H1 (cell line): ENCODE data around the gene TEX26. TPM values are rescaled to one million over a fixed set of nuclear protein-coding genes. Genes with fewer than 3 reads are reported as not detected.

Experiments
- CTCF ChIA-PET: fragments of 300-600 bp; sonication (Branson Sonifier 250); formaldehyde crosslinking; loops from one replicate; lab custom pipeline; 2021; ENCODE audit not compliant: partially characterized antibody; lab: Charles Lee
- POLR2A ChIA-PET: fragments of 300-600 bp; sonication (Branson Sonifier 250); formaldehyde crosslinking; loops from one replicate; lab custom pipeline; 2021; ENCODE audit warnings: inconsistent platforms; ENCODE audit not compliant: partially characterized antibody; lab: Charles Lee
- DNase-seq, 2 experiments: peaks; one replicate each; pipeline versions ENCODE4 v3.0.0 to v3.0.0-alpha.2; 2010 to 2022; ENCODE audit warnings: low spot score in 2 of 2, low read depth in 1 of 2, mixed read lengths in 1 of 2
- FAIRE-seq: peaks from 2 replicates; lab custom pipeline; 2011; peaks lifted over from hg19 to GRCh38; lab: Jason Lieb, UNC
- H2AFZ ChIP-seq: 2 replicates; pipeline ENCODE4 v1.8.1; 2012; ENCODE audit warnings: low read length, inconsistent platforms
- H2AK5ac ChIP-seq: 2 replicates; pipeline ENCODE4 v1.6.1; 2013; ENCODE audit warnings: low read depth, low read length
- H2BK120ac ChIP-seq: replicated peaks from 2 replicates; pipeline ENCODE3; 2013; ENCODE audit warnings: low read depth, low read length, inconsistent platforms
- H2BK12ac ChIP-seq: 2 replicates; pipeline ENCODE4 v1.6.1; 2013; ENCODE audit warnings: low read depth, low read length
- H2BK15ac ChIP-seq: 2 replicates; pipeline ENCODE4 v1.6.1; 2013; ENCODE audit warnings: low read length
- H2BK20ac ChIP-seq: 2 replicates; pipeline ENCODE4 v1.6.1; 2013; ENCODE audit warnings: low read length
- H2BK5ac ChIP-seq: 2 replicates; pipeline ENCODE4 v1.6.1; 2013; ENCODE audit warnings: low read depth, low read length
- H3K14ac ChIP-seq: 2 replicates; pipeline ENCODE4 v1.6.1; 2013; ENCODE audit warnings: inconsistent platforms; ENCODE audit not compliant: insufficient read length
- H3K18ac ChIP-seq: 2 replicates; pipeline ENCODE4 v1.6.1; 2013; ENCODE audit warnings: low read length; ENCODE audit errors: extremely low read depth
- H3K23ac ChIP-seq: 2 replicates; pipeline ENCODE4 v1.6.1; 2013; ENCODE audit warnings: inconsistent platforms; ENCODE audit not compliant: insufficient read length
- H3K23me2 ChIP-seq: 2 replicates; pipeline ENCODE4 v1.6.1; 2013; ENCODE audit warnings: low read depth, low read length
- H3K27ac ChIP-seq: 2 replicates; pipeline ENCODE4 v1.6.1; 2011; ENCODE audit warnings: low read depth, low read length, inconsistent platforms
- H3K27me3 ChIP-seq, 4 experiments: replicated peaks in 1 of 4; 1 replicate in 1 of 4; 2 replicates in 3 of 4; pipeline versions ENCODE4 v1.6.1 to v1.8.1; 2011 to 2013; ENCODE audit warnings: low read length in 3 of 4, mild to moderate bottlenecking in 3 of 4, inconsistent platforms in 2 of 4, mixed read lengths in 2 of 4, moderate library complexity in 1 of 4; ENCODE audit not compliant: control insufficient read depth in 3 of 4, insufficient read depth in 3 of 4; ENCODE audit errors: extremely low read depth in 1 of 4
- H3K36me3 ChIP-seq, 4 experiments: 2 replicates each; pipeline versions ENCODE4 v1.6.1 to v1.8.1; 2011 to 2013; ENCODE audit warnings: mild to moderate bottlenecking in 4 of 4, low read length in 3 of 4, moderate library complexity in 2 of 4, control low read depth in 1 of 4, inconsistent platforms in 1 of 4; ENCODE audit not compliant: insufficient read depth in 4 of 4, control insufficient read depth in 2 of 4
- H3K4ac ChIP-seq: replicated peaks from 2 replicates; pipeline ENCODE3; 2013; ENCODE audit warnings: low read length, low read depth, mixed read lengths, inconsistent platforms; ENCODE audit not compliant: insufficient read length
- H3K4me1 ChIP-seq, 4 experiments: replicated peaks in 1 of 4; 1 replicate in 1 of 4; 2 replicates in 3 of 4; pipeline versions ENCODE4 v1.6.1 to v1.8.1; 2011 to 2013; ENCODE audit warnings: low read length in 3 of 4, inconsistent platforms in 2 of 4, mixed read lengths in 1 of 4; ENCODE audit not compliant: insufficient read depth in 4 of 4, control insufficient read depth in 3 of 4
- H3K4me2 ChIP-seq, 2 experiments: 2 replicates each; pipeline versions ENCODE4 v1.6.1 to v1.8.1; 2011 to 2013; ENCODE audit warnings: low read depth in 2 of 2, low read length in 2 of 2, control low read depth in 1 of 2, inconsistent platforms in 1 of 2, mild to moderate bottlenecking in 1 of 2; ENCODE audit not compliant: insufficient read depth in 1 of 2
- H3K4me3 ChIP-seq, 4 experiments: fragments of 200-600, 300-600 bp in 1 of 4; sonication (generic), shearing (Covaris generic), sonication (Bioruptor Twin) in 1 of 4; 2 replicates each; pipeline versions ENCODE4 v1.5.1 to v1.8.1; 2011 to 2016; ENCODE audit warnings: low read length in 4 of 4, low read depth in 3 of 4, control low read depth in 2 of 4, inconsistent platforms in 2 of 4, mild to moderate bottlenecking in 2 of 4, mixed read lengths in 1 of 4, moderate library complexity in 1 of 4; ENCODE audit not compliant: insufficient read depth in 2 of 4; ENCODE audit errors: extremely low read depth in 1 of 4
- H3K56ac ChIP-seq: replicated peaks from 2 replicates; pipeline ENCODE3; 2013; ENCODE audit warnings: low read depth, mild to moderate bottlenecking, mixed read lengths, low read length, inconsistent platforms; ENCODE audit not compliant: insufficient read length
- H3K79me1 ChIP-seq: 2 replicates; pipeline ENCODE4 v1.6.1; 2013; ENCODE audit warnings: low read depth, low read length, control low read depth
- H3K79me2 ChIP-seq, 2 experiments: 2 replicates each; pipeline versions ENCODE4 v1.6.1 to v1.8.1; 2012 to 2013; ENCODE audit warnings: low read length in 2 of 2, mild to moderate bottlenecking in 2 of 2, inconsistent platforms in 1 of 2; ENCODE audit not compliant: insufficient read depth in 2 of 2, control insufficient read depth in 1 of 2
- H3K9ac ChIP-seq, 4 experiments: replicated peaks in 1 of 4; 1 replicate in 1 of 4; 2 replicates in 3 of 4; pipeline versions ENCODE4 v1.6.1 to v1.8.1; 2011 to 2013; ENCODE audit warnings: low read depth in 3 of 4, low read length in 3 of 4, control low read depth in 2 of 4, mild to moderate bottlenecking in 2 of 4, moderate library complexity in 2 of 4, inconsistent platforms in 1 of 4; ENCODE audit errors: extremely low read depth in 1 of 4
- H3K9me3 ChIP-seq, 2 experiments: 2 replicates each; pipeline versions ENCODE4 v1.6.1 to v1.8.1; 2012 to 2013; ENCODE audit warnings: mild to moderate bottlenecking in 2 of 2, moderate library complexity in 2 of 2, control low read depth in 1 of 2, inconsistent platforms in 1 of 2, low read depth in 1 of 2, low read length in 1 of 2, mixed read lengths in 1 of 2; ENCODE audit not compliant: insufficient read depth in 2 of 2
- H4K20me1 ChIP-seq, 2 experiments: replicated peaks in 1 of 2; 2 replicates each; pipeline versions ENCODE3 to v1.8.1; 2011 to 2013; ENCODE audit warnings: inconsistent platforms in 2 of 2, low read length in 2 of 2, mild to moderate bottlenecking in 1 of 2; ENCODE audit not compliant: insufficient read depth in 2 of 2, control insufficient read depth in 1 of 2
- H4K5ac ChIP-seq: 2 replicates; pipeline ENCODE4 v1.6.1; 2013; ENCODE audit warnings: low read length, low read depth, mixed read lengths, inconsistent platforms; ENCODE audit not compliant: insufficient read length
- H4K8ac ChIP-seq: 2 replicates; pipeline ENCODE4 v1.8.0; 2013; ENCODE audit warnings: mild to moderate bottlenecking, moderate library complexity, low read length, inconsistent platforms; ENCODE audit not compliant: insufficient read depth; ENCODE audit errors: extremely low read depth
- H4K91ac ChIP-seq: replicated peaks from 2 replicates; pipeline ENCODE3; 2013; ENCODE audit warnings: low read length, mixed read lengths, inconsistent platforms; ENCODE audit not compliant: insufficient read length
- KDM1A ChIP-seq: fragments of 200-600, 300-600 bp; sonication (generic); IDR thresholded peaks from 2 replicates; pipeline ENCODE4 v1.7.1; 2016; ENCODE audit warnings: mild to moderate bottlenecking, low read length, borderline replicate concordance
- RNF2 ChIP-seq: fragments of 200-900, 300-1000 bp; sonication (generic); IDR thresholded peaks from 2 replicates; pipeline ENCODE4 v1.7.1; 2016; ENCODE audit warnings: borderline replicate concordance, low read depth, mild to moderate bottlenecking, antibody characterized with exemption, low read length; ENCODE audit not compliant: poor library complexity, severe bottlenecking; ENCODE audit errors: missing control alignments
- SP1 ChIP-seq: IDR thresholded peaks from 2 replicates; pipeline ENCODE4 v1.6.1; 2011; ENCODE audit warnings: low read depth, low read length
- WGBS, 2 experiments: shearing (Covaris generic) in 1 of 2; methylation state at CpG; one replicate each; pipeline versions ENCODE4 v1.1.6 to v1.1.7; 2013 to 2015; ENCODE audit warnings: low lambda C conversion rate in 2 of 2, mixed read lengths in 2 of 2, inconsistent platforms in 1 of 2, low coverage in 1 of 2, missing lambda C conversion rate in 1 of 2; ENCODE audit not compliant: insufficient replicate concordance in 2 of 2, insufficient coverage in 1 of 2, insufficient read length in 1 of 2; ENCODE audit errors: extremely low coverage in 1 of 2, missing lambda C conversion rate in 1 of 2; 5-methylcytosine and 5-hydroxymethylcytosine counted together
- polyA plus RNA-seq, 7 experiments: library from polyadenylated mRNA; depleted of rRNA in 3 of 7; stranded (reverse) in 5 of 7; unstranded in 2 of 7; fragments of >200 nt in 5 of 7; fragments of 200-250 nt in 2 of 7; gene quantifications; 1 replicate in 5 of 7; 2 replicates in 1 of 7; 4 replicates in 1 of 7; pipeline versions ENCODE4 v1.2.1 to v1.2.3, GENCODE V29; 2011 to 2013; ENCODE audit warnings: missing spikeins in 2 of 7, mixed read lengths in 2 of 7
- total RNA-seq: library from RNA; stranded (reverse); fragmentation: NEBNext Ultra II Directional; extraction: Animal tissue kit (Norgen Biotek cat#: 25700); gene quantifications from 2 replicates; pipeline ENCODE4 v1.2.1, GENCODE V29; 2021

The TEX26 gene
- total and polyA plus RNA-seq, 2 of the 8 experiments (the other 6 are each of a cell fraction or from before 2014, with no cell fraction given): not detected

DNA sequence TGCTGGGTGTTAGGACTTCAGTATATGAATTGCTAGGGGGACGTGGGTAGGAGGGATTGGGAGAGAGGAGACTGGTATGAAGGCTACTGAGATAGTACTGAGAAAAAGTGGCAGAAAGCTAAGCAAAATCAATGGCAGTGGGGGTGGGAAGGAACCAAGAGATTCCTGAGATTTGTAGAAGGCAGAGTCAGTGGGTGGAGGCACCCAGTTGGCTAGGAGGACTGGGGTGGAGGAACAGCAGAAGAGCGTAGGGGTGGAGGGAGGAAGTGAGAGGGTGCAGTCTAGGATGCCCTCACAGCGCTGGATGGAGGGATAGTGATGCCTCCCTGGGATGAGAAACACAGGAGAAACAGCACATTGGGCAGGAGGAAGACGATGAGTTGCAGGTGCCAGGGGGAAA, 32.0 kb upstream of the TEX26 start:
- no peak for TF ChIP-seq SP1
- no peak for TF ChIP-seq RNF2
- no peak for TF ChIP-seq KDM1A
- TF ChIP-seq, all 59 proteins: peak for 0
- H3K4me1 ChIP-seq: peaks cover 0 to 4% (median 0%) of the 10 kb centered on the region in 4 experiments; a peak in 1 of 7 replicates
- no peak overlapping the region for H3K14ac ChIP-seq
- no peaks in the 10 kb centered on the region for H3K79me1 ChIP-seq
- FAIRE-seq (no peak), DNase-seq (no peak)
- H2BK5ac ChIP-seq: no peak overlapping the region
- no peaks in the 10 kb centered on the region for H4K20me1 ChIP-seq
- no peak overlapping the region for H4K8ac ChIP-seq
- peaks cover 2% of the 10 kb centered on the region; the same call in 1 of the 2 replicates for H3K23me2 ChIP-seq
- H2BK15ac ChIP-seq: no peak overlapping the region
- H3K4me2 ChIP-seq: no peak overlapping the region
- no peak overlapping the region for H2AK5ac ChIP-seq
- no peak overlapping the region for H3K4ac ChIP-seq
- no peak overlapping the region for H3K56ac ChIP-seq
- H2AFZ ChIP-seq: no peak overlapping the region
- H3K9me3 ChIP-seq: no peaks in the 10 kb centered on the region
- H4K91ac ChIP-seq: no peak overlapping the region
- peaks cover 0 to 2% (median 0%) of the 10 kb centered on the region in 4 experiments; a peak in 3 of 7 replicates for H3K27me3 ChIP-seq
- H3K36me3 ChIP-seq: no peaks in the 10 kb centered on the region
- no peak overlapping the region for H4K5ac ChIP-seq
- no peak overlapping the region for H3K18ac ChIP-seq
- no peak overlapping the region for H2BK12ac ChIP-seq
- no peak overlapping the region for H3K23ac ChIP-seq
- CTCF ChIA-PET: interaction anchor here (0.8 to 2.0 kb wide), 6 partner anchors 7 to 144 kb away, joined by 3 to 14 read pairs (median 4); no protein-coding TSS in a partner anchor
- H3K79me2 ChIP-seq: no peaks in the 10 kb centered on the region
- no peak overlapping the region for H2BK20ac ChIP-seq
- 85% methylated on average over 4 of the region's 4 CpGs; no CpG with 5 or more reads in 1 of the 2 experiments for WGBS, 2 experiments
- no peak overlapping the region for H3K4me3 ChIP-seq
- POLR2A ChIA-PET: interaction anchor here (0.9 kb wide), 1 partner anchor 146 kb away, joined by 3 read pairs; no protein-coding TSS in a partner anchor
- H3K27ac ChIP-seq: no peak overlapping the region
- no peak overlapping the region for H2BK120ac ChIP-seq
- H3K9ac ChIP-seq: no peak overlapping the region
